ENCODE results near the gene TRIM29.

DNA sequence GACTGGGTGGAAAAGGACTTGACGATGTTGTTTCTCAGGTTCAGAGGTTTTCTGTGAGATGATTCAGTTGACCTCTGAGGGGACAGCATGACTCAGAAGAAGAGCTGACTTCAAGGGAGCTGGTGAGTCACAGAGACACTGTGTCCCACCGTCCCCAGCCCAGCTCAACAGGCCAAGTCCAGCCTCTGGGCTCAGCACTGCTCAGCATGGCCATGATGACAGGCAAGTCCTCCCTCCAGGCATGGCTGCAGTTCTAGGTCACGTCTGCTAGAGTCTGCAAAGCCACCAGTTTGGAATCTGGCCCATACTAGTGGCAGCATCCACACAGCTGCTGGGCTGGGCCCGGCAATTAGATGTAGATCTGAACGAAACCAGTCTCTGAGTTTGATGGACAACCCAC, 12.9 kb downstream of the TRIM29 start:
- no peak for TF ChIP-seq YY1 (IDR thresholded peaks at IDR 0.05; ENCODE audit: insufficient read depth, insufficient read length)
- TF ChIP-seq ZNF274 (IDR thresholded peaks at IDR 0.05; ENCODE audit: low read depth, low read length), result no peak
- TF ChIP-seq SUZ12 (IDR thresholded peaks at IDR 0.05; ENCODE audit: extremely low read depth, insufficient read depth, insufficient read length), result no peak
